Stimulated activated CD8-positive, alpha-beta memory T cell treated with anti-CD3 and anti-CD28 coated beads, Interleukin-7, amount 100 ng/mL, for 24 hours (primary cell): ENCODE data around the gene VAX1.

Experiments used
- DNase-seq: peaks from one replicate; pipeline ENCODE4 v3.0.0-alpha.2; 2020; ENCODE audit warnings: low read depth

The VAX1 gene

DNA sequence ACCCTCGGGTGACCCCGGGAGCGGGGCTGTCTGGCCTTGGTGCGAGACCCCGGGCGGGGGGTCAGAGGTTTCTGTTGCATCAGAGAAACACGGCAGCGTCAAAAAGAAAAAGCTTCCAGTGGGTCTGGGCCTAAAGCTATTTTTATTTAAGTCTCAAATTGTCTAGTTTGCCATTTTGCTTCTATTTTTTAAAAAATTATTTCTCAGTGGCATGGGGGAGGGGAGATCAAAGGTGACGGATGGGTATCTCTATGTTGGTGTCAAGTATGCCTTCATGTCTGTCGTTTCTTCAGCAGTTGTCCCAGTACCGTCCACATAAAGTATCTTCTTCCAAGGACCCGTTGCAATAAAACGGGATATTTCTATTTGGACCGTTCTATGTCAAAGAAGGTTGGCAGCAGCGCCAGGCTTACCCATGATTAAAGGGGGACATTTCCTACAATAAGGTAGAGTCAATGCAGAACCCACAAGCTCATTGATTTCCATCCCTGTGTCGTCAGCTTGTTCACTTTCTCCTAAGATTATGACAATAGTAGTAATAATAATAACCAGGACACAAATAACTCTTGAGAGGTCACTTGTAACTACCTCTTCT, 26.0 kb upstream of the VAX1 start:
- no peak for DNase-seq

DNA sequence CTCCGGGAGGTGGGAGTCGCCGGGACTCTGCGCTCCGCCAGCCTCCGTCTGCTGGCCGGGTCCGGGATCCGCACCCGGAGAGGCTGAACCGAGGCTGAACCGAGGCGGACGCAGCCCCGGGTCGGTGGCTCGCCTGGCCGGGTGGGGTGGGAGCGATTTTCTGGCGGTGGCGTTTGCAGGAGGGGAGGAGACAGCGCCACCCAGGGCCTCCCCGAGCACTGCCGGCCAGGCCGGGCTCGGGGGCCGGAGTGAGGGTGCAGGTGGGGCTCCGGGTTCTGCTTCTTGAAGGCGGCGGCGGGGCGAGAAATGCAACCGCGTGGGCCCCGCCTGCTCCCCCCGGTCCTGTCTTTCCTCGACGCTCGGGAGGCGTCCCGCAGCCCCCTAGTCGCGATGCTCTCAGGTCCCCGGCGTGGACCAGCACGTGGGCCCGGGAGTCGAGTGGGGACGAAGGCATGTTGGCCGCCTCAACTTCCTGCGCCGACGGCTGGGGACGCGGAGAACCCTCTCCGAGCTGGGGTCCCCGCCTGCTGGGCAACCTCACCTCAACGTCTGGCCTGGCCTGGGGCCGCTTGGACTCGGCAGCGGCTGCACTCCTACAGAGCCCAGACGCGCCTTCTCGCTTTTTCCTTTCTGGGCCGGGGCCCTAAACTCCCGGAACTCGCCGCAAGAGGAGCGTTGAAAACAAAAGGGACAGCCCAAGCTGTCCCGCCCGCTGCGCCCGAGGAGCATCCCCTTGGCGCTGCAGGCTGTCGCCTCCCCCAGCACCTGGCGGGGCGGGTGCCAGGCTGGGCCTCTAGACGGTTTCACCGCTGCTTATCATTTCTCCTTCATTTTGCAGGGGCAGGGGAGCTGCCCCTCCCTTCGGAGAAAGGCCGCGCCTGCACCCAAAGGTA, 25.2 kb upstream of the VAX1 start:
- DNase-seq = no peak

DNA sequence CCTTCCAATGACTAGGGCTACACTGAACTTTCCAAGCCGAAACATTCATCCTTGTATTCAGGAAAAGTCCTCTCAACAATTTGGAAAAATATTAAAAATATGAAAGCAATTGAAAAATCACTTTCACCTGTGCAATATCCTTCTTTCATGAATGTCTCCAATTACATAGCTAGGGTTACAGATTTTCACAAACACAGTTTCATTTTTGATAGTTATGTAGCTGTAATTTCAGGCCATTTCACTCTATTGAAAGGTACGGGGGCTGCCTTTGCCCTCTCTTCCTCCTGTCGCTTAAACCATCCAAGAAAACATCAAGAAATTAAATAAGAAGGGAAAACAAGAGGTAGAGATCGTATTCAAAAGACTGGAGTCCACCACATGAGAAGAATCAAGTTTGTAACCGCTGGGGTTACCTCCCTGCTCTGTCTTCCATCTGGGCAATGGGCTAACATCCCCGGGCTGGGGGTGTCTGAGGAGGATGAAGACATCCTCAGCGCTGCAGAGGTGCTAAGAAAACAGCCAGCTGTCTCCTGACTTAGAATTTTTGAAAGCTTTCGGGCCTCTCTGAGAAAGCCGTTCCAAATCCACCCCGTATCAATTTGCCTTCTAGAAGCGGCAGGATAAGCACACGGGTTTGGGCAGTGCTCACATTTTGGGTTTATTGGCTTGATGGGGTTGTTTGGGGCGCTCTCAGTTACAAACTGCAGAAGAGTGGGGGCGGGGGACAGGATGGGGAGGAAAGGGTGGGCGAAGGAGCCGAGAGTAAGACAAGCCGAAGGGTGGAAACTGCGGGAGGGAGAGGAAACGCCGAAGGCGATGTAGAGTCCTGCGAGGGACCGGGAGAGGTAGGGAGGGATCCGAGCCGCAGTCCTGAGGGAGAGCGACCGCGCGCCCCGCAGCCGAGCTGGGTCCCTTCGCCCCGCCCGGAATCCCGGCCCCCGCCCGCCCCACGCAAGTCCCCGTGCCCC, 24.3 kb upstream of the VAX1 start:
- DNase-seq = no peak

DNA sequence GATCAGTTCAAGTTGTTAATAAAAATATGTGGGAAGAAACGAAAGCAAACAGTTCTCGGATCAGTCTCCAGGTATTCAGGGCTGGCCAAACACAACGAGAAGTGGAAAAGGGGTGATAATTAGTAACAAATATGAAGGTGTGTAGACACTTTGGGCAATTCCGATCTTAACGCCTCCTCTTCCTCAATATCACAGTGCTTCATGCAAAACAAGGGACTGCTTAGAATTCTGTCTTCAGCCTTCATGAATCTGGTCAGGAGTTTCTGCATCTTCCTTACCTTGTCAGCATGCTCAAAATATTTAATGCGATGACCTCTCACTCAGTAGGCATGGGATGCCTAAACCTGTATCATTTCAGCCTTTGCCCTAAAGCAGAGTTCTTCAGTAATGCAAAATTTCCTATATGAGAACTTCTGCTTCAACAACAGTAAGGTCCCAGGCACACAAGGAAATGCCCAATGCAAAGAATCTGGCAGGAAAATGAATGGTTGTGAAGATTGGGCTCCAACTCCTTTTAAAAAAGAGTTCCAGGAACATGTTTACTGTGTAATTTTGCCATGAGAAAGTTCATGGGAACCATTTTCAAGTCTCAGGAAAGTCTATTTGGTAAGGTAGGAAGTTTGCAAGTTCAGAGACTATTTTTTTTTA, 23.4 kb upstream of the VAX1 start:
- DNase-seq = no peak

DNA sequence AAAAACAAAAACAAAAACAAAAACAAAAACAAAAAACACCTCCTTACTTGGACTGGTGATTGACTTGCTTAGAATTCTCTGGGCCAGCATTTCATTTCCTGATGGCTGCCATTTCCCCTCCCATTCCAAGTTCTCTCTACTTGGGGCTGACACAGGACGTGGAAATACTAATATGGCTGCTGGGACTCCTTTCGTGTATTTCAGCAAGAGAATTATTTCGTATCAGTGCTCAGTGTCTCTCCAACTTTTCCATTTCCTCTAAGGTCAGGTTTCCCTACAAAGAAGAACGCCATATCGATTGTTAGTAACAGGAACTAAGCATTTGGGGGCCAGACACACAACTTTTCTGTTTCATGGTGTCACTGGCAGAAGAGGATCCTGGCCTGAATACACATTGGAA, 22.5 kb upstream of the VAX1 start:
- DNase-seq = no peak

GRCh38 chr10:117159390-117159789, 21.3 kb upstream of the VAX1 start:
- no peak for DNase-seq

DNA sequence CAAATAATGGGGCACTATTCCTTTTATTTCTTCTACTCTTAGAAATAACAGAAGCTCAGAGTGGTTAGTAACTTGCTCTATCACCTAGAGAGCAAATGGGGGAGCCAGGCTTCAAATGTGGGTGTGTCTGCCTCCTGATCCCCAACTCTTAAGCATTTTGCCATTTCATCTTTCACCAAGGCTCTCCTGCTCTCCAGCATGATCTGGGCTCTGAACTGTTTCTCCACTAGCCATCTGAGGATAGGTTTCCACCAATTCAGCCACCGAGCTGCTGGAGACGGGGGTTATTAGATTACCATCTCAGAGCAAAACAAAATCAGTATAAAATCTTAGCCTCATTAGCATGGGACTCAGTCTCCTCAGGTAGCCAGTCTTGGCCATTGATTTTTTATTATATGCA, 20.2 kb upstream of the VAX1 start:
- DNase-seq = no peak

GRCh38 chr10:117152668-117153067, 14.6 kb upstream of the VAX1 start:
- no peak for DNase-seq

- no peak for DNase-seq
These were observed 10.2 kb upstream of the VAX1 start for GRCh38 chr10:117148284-117148683.

DNA sequence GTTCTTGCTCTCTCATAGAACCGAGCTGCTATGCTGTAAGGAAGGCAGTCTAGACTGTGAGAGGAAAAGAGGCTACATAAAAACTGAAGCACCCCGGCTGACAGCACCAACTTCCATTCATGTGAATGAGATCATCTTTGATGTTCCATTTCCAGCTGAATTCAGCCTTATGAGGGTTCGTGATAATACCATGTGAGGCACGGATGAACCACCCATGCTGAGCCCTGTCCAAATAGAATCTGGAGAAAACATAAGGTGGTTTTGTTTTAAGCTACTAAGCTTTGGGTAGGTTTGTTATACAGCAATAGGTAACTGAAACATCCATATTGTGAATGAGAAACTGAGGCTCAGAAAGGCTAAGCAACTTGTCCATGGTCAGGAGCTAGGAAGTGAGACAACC, 6.9 kb upstream of the VAX1 start:
- no peak for DNase-seq

GRCh38 chr10:117143103-117143823, 5.2 kb upstream of the VAX1 start:
- no peak for DNase-seq

- DNase-seq = no peak
These were observed 2.4 kb upstream of the VAX1 start for GRCh38 chr10:117140525-117140902.

DNA sequence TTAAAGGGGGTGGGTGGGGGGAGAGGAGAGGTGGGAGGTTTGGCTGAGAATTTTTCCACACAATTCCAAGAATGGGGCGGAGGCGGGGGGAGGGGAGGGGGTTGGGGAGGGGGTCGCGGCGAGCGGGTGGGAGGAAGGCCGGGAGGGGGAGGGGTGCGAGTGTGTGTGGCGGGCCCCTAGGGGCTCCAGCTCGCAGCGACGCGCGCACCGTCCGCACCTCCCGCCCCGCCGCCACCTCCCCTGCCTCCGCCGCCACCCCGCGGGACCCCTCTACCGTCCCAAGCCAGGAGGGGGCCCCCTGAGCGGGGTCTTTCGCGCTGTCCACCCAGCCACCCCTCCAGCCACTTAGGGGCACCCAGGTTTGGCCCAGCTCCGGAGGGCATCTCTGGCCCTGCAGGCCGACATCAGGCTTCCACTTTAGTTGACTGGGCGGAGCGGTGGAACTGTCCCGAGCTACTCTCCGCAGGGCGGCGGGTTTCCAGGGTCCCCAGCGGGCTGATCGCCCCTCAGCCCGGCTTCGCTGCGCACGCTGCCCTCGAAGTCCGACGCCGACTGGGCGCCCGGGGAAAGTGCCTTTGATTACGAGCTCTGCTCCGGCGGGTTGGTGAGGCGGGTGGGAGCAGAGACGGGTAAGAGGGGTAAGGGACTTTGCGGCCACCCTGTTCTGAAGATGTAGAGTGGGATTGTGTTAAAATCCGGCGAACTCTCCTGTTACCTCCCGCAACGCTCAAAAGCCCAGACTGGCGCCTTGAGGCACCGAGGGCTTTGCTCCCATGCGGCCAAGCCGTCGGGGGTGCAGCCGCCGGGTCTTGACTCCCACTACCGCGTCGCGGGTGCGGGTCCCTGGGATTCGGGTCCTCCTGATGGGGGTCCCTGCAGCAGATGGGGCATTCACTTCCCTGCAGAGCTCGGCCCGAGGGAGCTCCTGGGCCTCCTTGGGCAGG, 1.8 kb upstream of the VAX1 start:
- DNase-seq = no peak

DNA sequence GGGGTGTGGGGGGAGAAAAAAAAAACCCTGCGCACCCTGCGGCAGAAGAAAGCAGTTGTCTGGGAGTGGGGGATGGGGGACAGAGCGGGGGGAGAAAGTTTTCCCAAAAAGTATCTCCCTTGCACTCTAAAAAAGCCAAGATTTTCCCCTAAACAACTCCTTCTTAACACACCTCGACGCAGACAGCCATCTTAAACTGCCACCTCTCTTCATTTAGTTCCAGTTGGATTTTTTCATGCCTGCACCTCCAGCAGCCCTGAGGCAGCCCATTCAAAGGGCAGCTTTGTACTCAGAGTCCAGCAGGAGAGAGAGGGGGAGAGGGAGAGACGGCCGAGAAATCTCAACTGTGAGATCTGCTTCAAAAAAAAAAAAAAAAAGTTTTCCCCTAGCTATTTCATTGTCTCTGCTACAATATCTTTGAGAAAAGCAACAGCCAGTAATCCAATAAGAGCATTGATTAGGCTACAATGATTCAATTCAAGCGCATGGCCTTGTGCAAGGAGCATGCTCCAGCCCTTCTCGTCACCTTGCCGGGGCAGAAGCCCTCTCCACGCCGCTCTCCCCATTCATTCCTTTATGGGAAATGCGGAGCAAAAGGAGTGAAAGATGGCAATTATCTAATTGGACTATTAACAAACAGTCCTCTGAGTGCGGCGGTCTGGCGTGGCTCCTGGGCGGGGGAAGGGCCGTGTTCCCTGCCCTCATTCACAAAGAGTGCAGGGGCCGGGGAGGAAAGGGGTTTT, 939 bp upstream of the VAX1 start:
- DNase-seq = no peak

DNA sequence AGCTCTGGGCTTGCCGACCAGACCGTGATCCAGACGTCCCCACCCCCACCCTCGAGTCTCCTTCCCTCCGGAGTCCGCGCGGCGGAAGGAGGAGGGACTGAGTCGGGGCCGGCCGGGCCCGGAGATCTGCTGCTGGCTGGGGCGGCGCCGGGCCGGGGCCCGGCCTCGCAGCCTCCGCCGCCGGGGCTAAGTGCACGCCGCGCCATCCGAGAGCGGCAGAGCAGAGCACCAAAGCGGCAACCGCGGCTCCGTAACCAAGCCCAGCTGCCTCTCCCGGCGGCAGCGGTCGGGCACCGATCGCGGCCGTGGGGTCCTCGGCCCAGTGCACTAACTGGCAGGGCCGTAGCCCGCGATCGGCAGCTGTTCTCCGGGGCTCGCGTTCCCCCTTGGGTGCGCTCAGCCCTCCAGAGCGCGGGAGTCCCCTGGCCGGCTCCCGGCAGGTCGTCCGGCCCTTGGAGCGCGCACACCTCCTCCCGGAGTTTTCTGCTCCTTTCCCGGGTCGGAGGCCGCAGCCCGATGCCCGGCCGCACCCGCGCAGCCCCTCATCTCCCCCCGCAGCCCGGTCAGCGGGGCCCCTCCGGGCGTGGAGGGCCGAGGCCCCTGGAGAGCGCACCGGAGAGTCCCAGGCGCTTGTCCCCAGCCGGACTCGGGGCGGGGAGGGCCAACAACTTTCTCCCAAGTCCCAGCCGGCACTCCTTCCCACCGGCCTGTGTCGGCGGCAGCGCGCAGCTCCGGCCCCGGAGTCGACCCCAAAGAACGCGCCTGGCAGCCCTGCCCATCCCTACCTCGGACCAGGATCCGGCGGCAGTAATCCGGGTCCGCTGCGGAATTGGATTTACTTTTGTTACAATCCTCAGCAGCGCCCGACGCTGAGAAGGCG, 799 bp downstream of the VAX1 start:
- DNase-seq = no peak

GRCh38 chr10:117136391-117136975, 1.6 kb downstream of the VAX1 start:
- DNase-seq = no peak

- no peak for DNase-seq
These were observed 2.5 kb downstream of the VAX1 start for GRCh38 chr10:117135480-117136140.

GRCh38 chr10:117135026-117135372, 3.1 kb downstream of the VAX1 start:
- DNase-seq = no peak
